HCT116 (cell line): ENCODE results near the gene FGF14.

Experiments used
- CBX3 ChIP-seq: IDR thresholded peaks from 2 replicates; pipeline ENCODE4 v1.6.1; 2012; ENCODE audit warnings: low read depth
- CEBPB ChIP-seq: IDR thresholded peaks from 2 replicates; pipeline ENCODE4 v1.6.1; 2012; ENCODE audit warnings: low read depth
- EZH2 ChIP-seq: fragments of 200-600 bp; sonication (generic); IDR thresholded peaks from 2 replicates; pipeline ENCODE4 v1.6.1; 2017; ENCODE audit warnings: antibody characterized with exemption, mixed run types
- EZH2phosphoT487 ChIP-seq: fragments of 200-600 bp; IDR thresholded peaks from 2 replicates; pipeline ENCODE4 v1.6.1; 2018; ENCODE audit warnings: antibody characterized with exemption, borderline replicate concordance
- JUND ChIP-seq: IDR thresholded peaks from 2 replicates; pipeline ENCODE4 v1.6.1; 2012
- POLR2A ChIP-seq: IDR thresholded peaks from 2 replicates; pipeline ENCODE4 v1.7.0; 2011; ENCODE audit warnings: borderline replicate concordance; ENCODE audit not compliant: insufficient read depth, insufficient read length; ENCODE audit errors: extremely low read depth
- SIN3A ChIP-seq: IDR thresholded peaks from 2 replicates; pipeline ENCODE4 v1.6.1; 2012; ENCODE audit warnings: low read depth
- ZNF274 ChIP-seq: fragments of 200-500 bp; sonication (Bioruptor generic); IDR thresholded peaks from 2 replicates; pipeline ENCODE4 v1.6.1; 2014; ENCODE audit warnings: mild to moderate bottlenecking, low read depth, low read length, inconsistent platforms
- TF ChIP-seq, protein P1 (sequence below), 3 experiments: fragments of 200-600 bp in 1 of 3; sonication (generic) in 1 of 3; IDR thresholded peaks in 2 of 3; conservative IDR thresholded peaks in 1 of 3; 2 replicates each; pipeline ENCODE4 v1.5.1; 2012 to 2017; ENCODE audit warnings: low read depth in 2 of 3, low read length in 2 of 3, antibody characterized with exemption in 1 of 3, borderline replicate concordance in 1 of 3, control low read depth in 1 of 3, mild to moderate bottlenecking in 1 of 3, mixed read lengths in 1 of 3, mixed run types in 1 of 3, moderate library complexity in 1 of 3; ENCODE audit not compliant: insufficient read depth in 1 of 3
- TF ChIP-seq, protein P2 (sequence below): IDR thresholded peaks from 2 replicates; pipeline ENCODE4 v1.6.1; 2012

DNA sequence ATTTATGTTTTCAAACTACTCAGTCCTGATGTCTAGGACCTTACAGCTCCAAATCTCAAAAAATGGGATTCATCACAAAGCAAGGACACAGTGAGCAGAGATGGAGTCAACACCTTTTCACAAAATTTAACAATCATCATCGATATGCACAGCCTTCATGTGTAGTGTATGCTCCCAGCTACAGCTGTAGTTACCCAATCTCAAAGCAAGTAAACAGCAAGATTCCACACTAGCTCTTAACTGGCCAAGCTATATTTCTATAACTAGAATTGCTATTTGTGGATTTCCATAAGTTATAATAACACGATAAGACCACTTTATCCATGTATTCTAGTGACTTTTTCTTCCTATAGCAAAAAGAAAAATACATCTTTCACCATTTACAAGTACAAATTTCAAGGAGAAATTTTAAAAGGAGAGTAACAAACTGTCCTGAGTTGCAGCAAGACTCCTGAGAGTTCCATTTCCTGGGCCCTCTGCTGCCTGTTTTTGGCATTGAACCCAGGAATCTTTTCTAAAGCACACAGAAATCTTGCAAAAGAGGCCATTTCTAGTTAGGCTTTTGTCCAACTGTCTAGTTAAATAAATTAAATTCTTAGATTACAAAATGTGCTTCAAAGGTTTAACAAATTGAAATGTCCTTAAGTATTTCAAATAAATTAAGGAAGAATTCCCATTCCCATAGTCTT lies 460.6 kb downstream of the FGF14 start:
- TF ChIP-seq, protein P1, sequence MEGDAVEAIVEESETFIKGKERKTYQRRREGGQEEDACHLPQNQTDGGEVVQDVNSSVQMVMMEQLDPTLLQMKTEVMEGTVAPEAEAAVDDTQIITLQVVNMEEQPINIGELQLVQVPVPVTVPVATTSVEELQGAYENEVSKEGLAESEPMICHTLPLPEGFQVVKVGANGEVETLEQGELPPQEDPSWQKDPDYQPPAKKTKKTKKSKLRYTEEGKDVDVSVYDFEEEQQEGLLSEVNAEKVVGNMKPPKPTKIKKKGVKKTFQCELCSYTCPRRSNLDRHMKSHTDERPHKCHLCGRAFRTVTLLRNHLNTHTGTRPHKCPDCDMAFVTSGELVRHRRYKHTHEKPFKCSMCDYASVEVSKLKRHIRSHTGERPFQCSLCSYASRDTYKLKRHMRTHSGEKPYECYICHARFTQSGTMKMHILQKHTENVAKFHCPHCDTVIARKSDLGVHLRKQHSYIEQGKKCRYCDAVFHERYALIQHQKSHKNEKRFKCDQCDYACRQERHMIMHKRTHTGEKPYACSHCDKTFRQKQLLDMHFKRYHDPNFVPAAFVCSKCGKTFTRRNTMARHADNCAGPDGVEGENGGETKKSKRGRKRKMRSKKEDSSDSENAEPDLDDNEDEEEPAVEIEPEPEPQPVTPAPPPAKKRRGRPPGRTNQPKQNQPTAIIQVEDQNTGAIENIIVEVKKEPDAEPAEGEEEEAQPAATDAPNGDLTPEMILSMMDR (IDR thresholded peaks at IDR 0.05 in 2 of 3, conservative IDR thresholded peaks at IDR 0.05 in 1 of 3; ENCODE audit: borderline replicate concordance in 1 of 3, insufficient read depth in 1 of 3, low read depth in 2 of 3, low read length in 2 of 3), result no peak
- TF ChIP-seq SIN3A (no peak), CEBPB (no peak), CBX3 (no peak), POLR2A (no peak), EZH2 (no peak), JUND (no peak), ZNF274 (no peak), EZH2phosphoT487 (no peak)
- TF ChIP-seq, protein P2, sequence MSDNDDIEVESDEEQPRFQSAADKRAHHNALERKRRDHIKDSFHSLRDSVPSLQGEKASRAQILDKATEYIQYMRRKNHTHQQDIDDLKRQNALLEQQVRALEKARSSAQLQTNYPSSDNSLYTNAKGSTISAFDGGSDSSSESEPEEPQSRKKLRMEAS, result no peak
